Aorta (tissue), 5 donors: ENCODE data around the gene WFDC6. TPM values are rescaled to one million over a fixed set of nuclear protein-coding genes. Genes with fewer than 3 reads are reported as not detected.

Experiments used
- ATAC-seq: fragments of 200-7000 bp; cut with Tn5 transposase; one replicate; pipeline ENCODE4 v1.9.1; 2022; ENCODE audit warnings: moderate library complexity; ENCODE audit not compliant: low FRiP score
- DNase-seq, 2 donors: peaks; one replicate each; pipeline ENCODE4 v3.0.0-alpha.2; 2020
- H3K27ac ChIP-seq, 2 donors: one replicate each; pipeline ENCODE4 v1.5.1; 2013; ENCODE audit warnings: low read length in 2 of 2, mild to moderate bottlenecking in 2 of 2, moderate library complexity in 2 of 2, control low read depth in 1 of 2, inconsistent platforms in 1 of 2, low read depth in 1 of 2
- H3K27me3 ChIP-seq, 2 donors: one replicate each; pipeline ENCODE4 v1.6.1; 2013; ENCODE audit warnings: control low read depth in 1 of 2, low read length in 1 of 2, mild to moderate bottlenecking in 1 of 2, moderate library complexity in 1 of 2; ENCODE audit not compliant: insufficient read depth in 2 of 2, control insufficient read depth in 1 of 2
- H3K36me3 ChIP-seq, 2 donors: one replicate each; pipeline ENCODE4 v1.6.1; 2013; ENCODE audit warnings: control low read depth in 1 of 2, low read length in 1 of 2, mild to moderate bottlenecking in 1 of 2; ENCODE audit not compliant: insufficient read depth in 2 of 2, control insufficient read depth in 1 of 2
- H3K4me1 ChIP-seq, 2 donors: one replicate each; pipeline ENCODE4 v1.6.1; 2013; ENCODE audit warnings: low read length in 2 of 2, control low read depth in 1 of 2, mild to moderate bottlenecking in 1 of 2, moderate library complexity in 1 of 2; ENCODE audit not compliant: insufficient read depth in 2 of 2, control insufficient read depth in 1 of 2
- H3K4me3 ChIP-seq, 2 donors: one replicate each; pipeline ENCODE4 v1.5.1; 2013; ENCODE audit warnings: low read length in 2 of 2, control low read depth in 1 of 2, mild to moderate bottlenecking in 1 of 2
- H3K9me3 ChIP-seq: one replicate; pipeline ENCODE4 v1.6.1; 2013; ENCODE audit warnings: mild to moderate bottlenecking, low read length; ENCODE audit not compliant: control insufficient read depth
- WGBS, 2 donors: extraction: QIAGEN DNeasy Blood & Tissue Kit; methylation state at CpG; one replicate each; pipeline ENCODE4 v1.1.7; 2013; 5-methylcytosine and 5-hydroxymethylcytosine counted together
- intact Hi-C, 2 donors: fragments of 100-400 bp; cut with DNase I; formaldehyde crosslinking; loops; one replicate each; pipeline versions ENCODE4 v1.14.2 to v1.15.0; 2022
- polyA plus RNA-seq, 2 donors: library from polyadenylated mRNA; stranded (reverse); fragments of 200-250 nt; gene quantifications; one replicate each; pipeline ENCODE4 v1.2.3, GENCODE V29; 2013
- total RNA-seq, 2 donors: library from RNA; stranded (reverse); fragmentation: NEBNext Ultra II Directional; extraction: Animal tissue kit (Norgen Biotek cat#: 25700); gene quantifications; one replicate each; pipeline ENCODE4 v1.2.1, GENCODE V29; 2021
- donor health status: healthy with polysubstance abuse.
- donor health status: Bipolar disorder and iron deficiency.
- donor health status: DM: no; HTN: no; CAD: no.
- donor health status: DM: no; HTN: no; CAD: no.
- donor health status: DM: yes; HTN: yes; CAD: no.

WFDC6 gene
- total and polyA plus RNA-seq, 4 donors: not detected

DNA sequence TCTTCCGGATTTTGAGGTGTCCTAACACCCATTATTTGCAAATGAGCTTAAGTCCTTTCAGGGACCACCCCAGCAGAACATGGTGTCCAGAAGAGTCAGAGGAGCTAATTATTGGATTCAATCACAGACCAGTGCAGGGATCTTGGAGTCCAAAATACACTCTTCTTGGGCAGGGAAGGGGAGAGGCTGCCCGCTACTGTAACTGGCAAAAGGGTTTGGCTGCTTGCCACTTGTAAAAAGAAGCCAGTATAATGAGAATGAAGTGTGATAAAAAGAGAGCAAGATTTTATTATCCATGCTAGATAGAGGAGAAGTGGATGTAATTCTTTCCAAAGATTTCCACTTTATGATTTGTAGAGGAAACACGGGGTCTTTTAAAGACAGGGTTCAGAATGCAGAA, 43.1 kb downstream of the WFDC6 start:
- no peak overlapping the region for H3K4me3 ChIP-seq
- H3K36me3 ChIP-seq: no peaks in the 10 kb centered on the region
- 67 to 71% methylated on average over 3 of the region's 3 CpGs for WGBS, 2 donors
- no peaks in the 10 kb centered on the region for H3K27me3 ChIP-seq
- intact Hi-C loops: no loop called here
- H3K9me3 ChIP-seq: no peaks in the 10 kb centered on the region
- no peaks in the 10 kb centered on the region for H3K4me1 ChIP-seq
- ATAC-seq: no peak
- no peak for DNase-seq
- no peak overlapping the region for H3K27ac ChIP-seq

DNA sequence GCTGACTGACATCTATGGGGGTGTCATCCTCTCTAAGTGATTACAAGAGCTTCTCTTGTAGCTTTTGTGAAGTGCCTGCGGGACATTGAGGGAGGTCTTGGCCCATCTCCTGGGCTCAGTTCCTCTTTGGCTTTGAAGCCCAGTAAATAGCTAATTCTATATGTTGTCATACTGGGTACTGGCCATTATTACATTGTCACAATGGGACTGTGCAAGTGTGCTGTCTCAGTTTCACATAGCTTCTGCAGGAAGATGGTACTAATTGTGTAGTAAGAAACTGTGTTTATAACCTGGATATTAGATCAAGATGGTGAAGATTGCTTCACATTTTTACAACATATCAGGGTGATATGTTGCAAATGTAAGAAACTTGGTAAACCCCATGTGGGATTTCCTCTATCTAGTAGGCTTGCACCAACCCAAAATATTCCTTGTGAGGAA, 43.8 kb downstream of the WFDC6 start:
- Histone ChIP-seq H3K36me3 (no peaks in the 10 kb centered on the region), H3K4me1 (no peaks in the 10 kb centered on the region), H3K9me3 (no peaks in the 10 kb centered on the region), H3K27ac (no peak overlapping the region), H3K27me3 (no peaks in the 10 kb centered on the region), H3K4me3 (no peak overlapping the region)
- intact Hi-C loops: no loop called here
- ATAC-seq (no peak), DNase-seq (no peak)
- WGBS, 2 donors: 84 to 95% methylated on average over 1 of the region's 1 CpG

DNA sequence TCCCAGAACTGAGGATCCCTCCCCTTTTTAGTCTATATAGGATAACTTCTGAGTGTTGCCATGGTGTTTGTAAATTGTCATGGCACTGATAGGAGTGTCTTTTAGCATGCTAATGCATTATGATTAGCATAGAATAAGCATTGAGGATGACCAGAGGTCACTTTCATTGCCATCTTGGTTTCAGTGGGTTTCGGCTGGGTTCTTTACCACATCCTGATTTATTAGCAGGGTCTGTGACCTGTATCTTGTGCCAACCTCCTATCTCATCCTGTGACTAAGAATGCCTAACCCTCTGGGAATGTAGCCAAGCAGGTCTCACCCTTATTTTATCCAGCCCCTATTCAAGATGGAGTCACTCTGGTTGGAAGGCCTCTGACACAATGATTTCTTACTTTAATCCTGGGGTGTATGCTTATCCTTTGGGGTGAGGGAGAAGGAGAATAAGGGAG, 50.2 kb downstream of the WFDC6 start:
- H3K4me1 ChIP-seq: no peaks in the 10 kb centered on the region

GRCh38 chr20:45487231-45487635, 52.0 kb downstream of the WFDC6 start:
- Histone ChIP-seq H3K27ac (no peak overlapping the region), H3K4me3 (no peak overlapping the region), H3K9me3 (no peaks in the 10 kb centered on the region), H3K36me3 (no peaks in the 10 kb centered on the region), H3K27me3 (no peaks in the 10 kb centered on the region), H3K4me1 (no peaks in the 10 kb centered on the region)
- intact Hi-C loops: no loop called here
- DNase-seq: no peak
- whole genome bisulfite sequencing, 2 donors: 16 to 21% methylated on average over 20 of the region's 20 CpGs
- no peak for ATAC-seq

More for the DNA sequence above, 50.2 kb downstream of the WFDC6 start:
- DNase-seq (no peak), ATAC-seq (no peak)
- 27 to 44% methylated on average over 1 of the region's 1 CpG for WGBS, 2 donors
- Histone ChIP-seq H3K36me3 (no peaks in the 10 kb centered on the region), H3K4me3 (no peak overlapping the region), H3K9me3 (no peaks in the 10 kb centered on the region), H3K27me3 (no peaks in the 10 kb centered on the region), H3K27ac (no peak overlapping the region)
- intact Hi-C loops: no loop called here

DNA sequence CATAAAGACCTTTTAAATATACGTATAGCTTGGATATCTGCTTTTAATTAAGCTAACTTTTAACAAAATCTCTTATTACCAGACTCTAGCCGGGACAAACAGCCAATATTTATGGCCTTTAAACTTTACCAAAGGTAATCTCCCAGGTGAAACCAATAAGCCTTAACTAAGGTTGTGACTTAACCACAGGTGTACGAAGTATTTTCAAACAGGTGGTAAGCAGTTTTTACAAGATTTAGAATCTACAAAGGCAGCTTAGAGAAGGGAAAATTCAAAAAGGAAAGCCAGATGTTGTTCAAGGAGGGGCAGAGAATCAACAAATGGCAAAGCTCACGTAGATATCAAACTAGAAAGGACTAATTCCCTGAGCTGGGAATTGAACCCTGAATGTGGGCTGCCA, 53.9 kb downstream of the WFDC6 start:
- Histone ChIP-seq H3K27me3 (no peaks in the 10 kb centered on the region), H3K4me1 (no peaks in the 10 kb centered on the region), H3K9me3 (no peaks in the 10 kb centered on the region), H3K4me3 (no peak overlapping the region), H3K27ac (no peak overlapping the region), H3K36me3 (no peaks in the 10 kb centered on the region)
- intact Hi-C loops: no loop called here
- 61 to 71% methylated on average over 4 of the region's 4 CpGs for WGBS, 2 donors
- DNase-seq (no peak), ATAC-seq (no peak)

GRCh38 chr20:45484676-45485075, 54.6 kb downstream of the WFDC6 start:
- no peaks in the 10 kb centered on the region for H3K4me1 ChIP-seq
- ATAC-seq (no peak), DNase-seq (no peak)
- H3K27me3 ChIP-seq: no peaks in the 10 kb centered on the region
- H3K36me3 ChIP-seq: no peaks in the 10 kb centered on the region
- H3K9me3 ChIP-seq: no peaks in the 10 kb centered on the region
- no peak overlapping the region for H3K27ac ChIP-seq
- intact Hi-C loops: no loop called here
- H3K4me3 ChIP-seq: no peak overlapping the region
- WGBS, 2 donors: 35 to 40% methylated on average over 6 of the region's 6 CpGs

Other genes with a start within 250 kb of the WFDC6 start
- gene RBPJL, start 232.6 kb downstream of the WFDC6 start, total RNA-seq: not detected
- under 1 TPM; 0.08 to 0.38 TPM for gene RBPJL, start 232.6 kb downstream of the WFDC6 start, polyA plus RNA-seq
- under 1 TPM; 0.42 to 0.69 TPM for gene MATN4, start 231.2 kb downstream of the WFDC6 start, total RNA-seq
- under 1 TPM in 1 of 2 donors, not detected in 1; 0.18 TPM for gene MATN4, start 231.2 kb downstream of the WFDC6 start, polyA plus RNA-seq
- gene SDC4, start 191.1 kb downstream of the WFDC6 start, total RNA-seq: 100 to 1,000 TPM in 1 of 2 donors, 10 to 100 TPM in 1; 51.2 to 114 TPM
- gene SDC4, start 191.1 kb downstream of the WFDC6 start, polyA plus RNA-seq: 10 to 100 TPM; 19.2 to 50.6 TPM
- 10 to 100 TPM; 20.3 to 25.0 TPM for gene SYS1, start 176.3 kb downstream of the WFDC6 start, total RNA-seq
- gene SYS1, start 176.3 kb downstream of the WFDC6 start, polyA plus RNA-seq: 10 to 100 TPM; 14.3 to 14.4 TPM
- under 1 TPM; 0.66 to 0.91 TPM for gene TP53TG5, start 161.2 kb downstream of the WFDC6 start, total RNA-seq
- gene TP53TG5, start 161.2 kb downstream of the WFDC6 start, polyA plus RNA-seq: not detected
- 100 to 1,000 TPM; 104 to 123 TPM for gene DBNDD2, start 131.2 kb downstream of the WFDC6 start, total RNA-seq
- 100 to 1,000 TPM; 140 to 231 TPM for gene DBNDD2, start 131.2 kb downstream of the WFDC6 start, polyA plus RNA-seq
- 100 to 1,000 TPM; 113 TPM for gene PIGT, start 123.3 kb downstream of the WFDC6 start, total RNA-seq
- gene PIGT, start 123.3 kb downstream of the WFDC6 start, polyA plus RNA-seq: 100 to 1,000 TPM in 1 of 2 donors, 10 to 100 TPM in 1; 69.0 to 151 TPM
- gene WFDC2, start 69.7 kb downstream of the WFDC6 start, total RNA-seq: 1 to 10 TPM; 1.5 to 2.3 TPM
- gene WFDC2, start 69.7 kb downstream of the WFDC6 start, polyA plus RNA-seq: 1 to 10 TPM in 1 of 2 donors, under 1 TPM in 1; 0.56 to 1.0 TPM
- gene SPINT3, start 23.9 kb downstream of the WFDC6 start, total RNA-seq: not detected
- not detected for gene SPINT3, start 23.9 kb downstream of the WFDC6 start, polyA plus RNA-seq
- gene EPPIN, start 7.9 kb upstream of the WFDC6 start, total RNA-seq: not detected
- not detected for gene EPPIN, start 7.9 kb upstream of the WFDC6 start, polyA plus RNA-seq
- gene WFDC8, start 39.8 kb upstream of the WFDC6 start, total RNA-seq: not detected
- gene WFDC8, start 39.8 kb upstream of the WFDC6 start, polyA plus RNA-seq: not detected
- not detected for gene WFDC10A, start 90.3 kb upstream of the WFDC6 start, total RNA-seq
- gene WFDC10A, start 90.3 kb upstream of the WFDC6 start, polyA plus RNA-seq: not detected
- gene WFDC9, start 91.8 kb upstream of the WFDC6 start, total RNA-seq: not detected
- not detected for gene WFDC9, start 91.8 kb upstream of the WFDC6 start, polyA plus RNA-seq
- gene WFDC11, start 130.8 kb upstream of the WFDC6 start, total RNA-seq: not detected
- not detected for gene WFDC11, start 130.8 kb upstream of the WFDC6 start, polyA plus RNA-seq
- gene WFDC13, start 162.6 kb upstream of the WFDC6 start, total RNA-seq: not detected
- gene WFDC13, start 162.6 kb upstream of the WFDC6 start, polyA plus RNA-seq: not detected
- not detected for gene WFDC10B, start 165.5 kb upstream of the WFDC6 start, total RNA-seq
- gene WFDC10B, start 165.5 kb upstream of the WFDC6 start, polyA plus RNA-seq: 1 to 10 TPM in 1 of 2 donors, not detected in 1; 1.7 TPM
- gene SPINT4, start 182.9 kb upstream of the WFDC6 start, total RNA-seq: not detected
- gene SPINT4, start 182.9 kb upstream of the WFDC6 start, polyA plus RNA-seq: not detected